Subcutaneous abdominal adipose tissue (tissue), 5 donors: ENCODE data around the gene PSEN1.

ENCODE experiments used
- H3K27ac ChIP-seq: one replicate; pipeline ENCODE4 v1.7.0; 2013; ENCODE audit warnings: low read depth, mild to moderate bottlenecking, inconsistent platforms, low read length, moderate library complexity
- H3K27me3 ChIP-seq, 5 donors: one replicate each; pipeline ENCODE4 v1.7.0; 2013; ENCODE audit warnings: low read length in 5 of 5, inconsistent platforms in 1 of 5; ENCODE audit not compliant: control insufficient read depth in 5 of 5, insufficient read depth in 4 of 5
- H3K36me3 ChIP-seq, 5 donors: one replicate each; pipeline ENCODE4 v1.7.0; 2013; ENCODE audit warnings: low read length in 5 of 5; ENCODE audit not compliant: control insufficient read depth in 5 of 5, insufficient read depth in 5 of 5
- H3K4me1 ChIP-seq, 5 donors: one replicate each; pipeline ENCODE4 v1.7.0; 2013; ENCODE audit warnings: low read length in 5 of 5, mild to moderate bottlenecking in 3 of 5, moderate library complexity in 1 of 5; ENCODE audit not compliant: control insufficient read depth in 5 of 5, insufficient read depth in 5 of 5
- H3K4me3 ChIP-seq, 5 donors: one replicate each; pipeline ENCODE4 v1.7.0; 2013; ENCODE audit warnings: low read length in 5 of 5, low read depth in 1 of 5
- H3K9ac ChIP-seq, 5 donors: one replicate each; pipeline ENCODE4 v1.7.0; 2013; ENCODE audit warnings: low read length in 5 of 5, mild to moderate bottlenecking in 4 of 5, moderate library complexity in 3 of 5
- H3K9me3 ChIP-seq, 5 donors: one replicate each; pipeline ENCODE4 v1.7.0; 2013; ENCODE audit warnings: low read length in 5 of 5; ENCODE audit not compliant: control insufficient read depth in 5 of 5
- donor health status: healthy.
- donor health status: healthy.
- donor health status: healthy.
- donor health status: healthy.
- donor health status: healthy.

Gene PSEN1

DNA sequence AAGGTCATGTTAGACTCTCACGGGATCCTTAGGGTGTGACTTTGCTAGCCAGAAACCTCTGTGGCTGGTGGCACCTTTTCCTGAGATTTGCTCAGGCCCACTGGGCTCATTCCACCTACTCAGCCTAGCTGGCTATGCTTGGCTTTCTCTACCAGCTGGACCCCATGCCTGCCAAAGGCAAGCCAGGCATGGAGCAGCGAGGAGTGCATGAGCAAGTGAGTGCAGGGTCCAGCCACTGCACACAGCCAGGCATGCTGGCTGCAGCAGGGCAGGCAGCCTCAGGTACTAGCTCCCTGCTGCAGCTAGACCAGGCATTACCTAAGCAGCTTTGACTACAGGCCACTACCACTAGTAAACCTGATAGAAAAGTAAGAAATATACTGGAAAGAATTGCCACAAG is 71.3 kb downstream of the PSEN1 start:
- peaks cover 25 to 61% (median 49%) of the 10 kb centered on the region in 5 donors for H3K36me3 ChIP-seq
- H3K4me1 ChIP-seq: no peaks in the 10 kb centered on the region

GRCh38 chr14:73208390-73208789 is 72.1 kb downstream of the PSEN1 start:
- Histone ChIP-seq H3K27ac (no peak overlapping the region), H3K4me1 (no peaks in the 10 kb centered on the region), H3K9me3 (no peaks in the 10 kb centered on the region), H3K4me3 (no peak overlapping the region), H3K27me3 (no peaks in the 10 kb centered on the region), H3K9ac (no peak overlapping the region), H3K36me3 (peaks cover 32 to 66% (median 57%) of the 10 kb centered on the region in 5 donors)

More for the DNA sequence above, 71.3 kb downstream of the PSEN1 start:
- H3K27me3 ChIP-seq: no peaks in the 10 kb centered on the region
- H3K9ac ChIP-seq: no peak overlapping the region
- no peak overlapping the region for H3K4me3 ChIP-seq
- no peaks in the 10 kb centered on the region for H3K9me3 ChIP-seq
- no peak overlapping the region for H3K27ac ChIP-seq

- Histone ChIP-seq H3K9ac (no peak overlapping the region), H3K27ac (no peak overlapping the region), H3K4me3 (no peak overlapping the region), H3K4me1 (no peaks in the 10 kb centered on the region), H3K27me3 (no peaks in the 10 kb centered on the region), H3K36me3 (peaks cover 35 to 69% (median 59%) of the 10 kb centered on the region in 5 donors), H3K9me3 (no peaks in the 10 kb centered on the region)
These were observed 72.5 kb downstream of the PSEN1 start for GRCh38 chr14:73208846-73209245.

DNA sequence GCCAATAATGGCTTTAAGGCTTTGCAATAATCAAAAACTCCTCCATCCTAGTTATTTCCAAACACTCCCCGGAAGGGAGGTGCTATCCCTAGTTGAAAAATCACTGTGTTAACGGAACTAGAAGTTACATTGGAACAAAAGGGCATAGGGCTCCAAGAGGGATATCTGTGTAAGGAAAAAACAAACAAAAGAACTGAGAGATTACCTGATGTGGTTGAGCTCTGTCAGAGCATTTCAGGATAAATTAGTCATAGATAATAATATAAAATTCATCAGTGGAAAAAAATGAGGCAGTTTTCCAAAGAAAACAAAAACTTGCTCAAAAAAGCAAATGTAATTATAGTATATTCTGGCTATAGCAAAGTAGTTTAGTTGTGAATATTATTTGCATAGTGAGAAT is 73.6 kb downstream of the PSEN1 start:
- H3K36me3 ChIP-seq: peaks cover 39 to 73% (median 61%) of the 10 kb centered on the region in 5 donors
- no peak overlapping the region for H3K27ac ChIP-seq
- no peaks in the 10 kb centered on the region for H3K4me1 ChIP-seq
- H3K4me3 ChIP-seq: no peak overlapping the region
- no peaks in the 10 kb centered on the region for H3K27me3 ChIP-seq
- no peaks in the 10 kb centered on the region for H3K9me3 ChIP-seq
- no peak overlapping the region for H3K9ac ChIP-seq

DNA sequence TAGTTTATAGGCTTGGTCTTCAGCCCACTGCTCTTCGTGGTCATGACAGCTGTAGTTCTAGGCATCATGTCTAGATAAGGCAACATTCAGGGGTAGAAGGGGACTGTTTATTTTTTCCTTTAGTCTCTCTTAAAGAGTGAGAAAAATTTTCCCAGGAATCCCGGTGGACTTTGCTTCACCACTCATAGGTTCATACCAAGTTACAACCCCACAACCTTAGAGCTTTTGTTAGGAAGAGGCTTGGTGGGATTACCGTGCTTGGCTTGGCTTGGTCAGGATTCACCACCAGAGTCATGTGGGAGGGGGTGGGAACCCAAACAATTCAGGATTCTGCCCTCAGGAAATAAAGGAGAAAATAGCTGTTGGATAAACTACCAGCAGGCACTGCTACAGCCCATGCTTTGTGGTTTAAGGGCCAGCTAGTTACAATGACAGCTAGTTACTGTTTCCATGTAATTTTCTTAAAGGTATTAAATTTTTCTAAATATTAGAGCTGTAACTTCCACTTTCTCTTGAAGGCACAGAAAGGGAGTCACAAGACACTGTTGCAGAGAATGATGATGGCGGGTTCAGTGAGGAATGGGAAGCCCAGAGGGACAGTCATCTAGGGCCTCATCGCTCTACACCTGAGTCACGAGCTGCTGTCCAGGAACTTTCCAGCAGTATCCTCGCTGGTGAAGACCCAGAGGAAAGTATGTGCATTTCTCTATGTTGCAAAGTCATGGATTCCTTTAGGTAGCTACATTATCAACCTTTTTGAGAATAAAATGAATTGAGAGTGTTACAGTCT is 75.1 kb downstream of the PSEN1 start:
- Histone ChIP-seq H3K9me3 (no peaks in the 10 kb centered on the region), H3K4me3 (no peak overlapping the region), H3K27ac (no peak overlapping the region), H3K27me3 (no peaks in the 10 kb centered on the region), H3K36me3 (peaks cover 30 to 70% (median 63%) of the 10 kb centered on the region in 5 donors), H3K4me1 (no peaks in the 10 kb centered on the region), H3K9ac (no peak overlapping the region)

- Histone ChIP-seq H3K27me3 (no peaks in the 10 kb centered on the region), H3K4me3 (no peak overlapping the region), H3K9ac (no peak overlapping the region), H3K4me1 (peaks cover 0 to 6% (median 0%) of the 10 kb centered on the region in 5 donors), H3K27ac (no peak overlapping the region), H3K9me3 (no peaks in the 10 kb centered on the region), H3K36me3 (peaks cover 41 to 74% (median 61%) of the 10 kb centered on the region in 5 donors)
These were observed 79.7 kb downstream of the PSEN1 start for GRCh38 chr14:73216030-73216429.

GRCh38 chr14:73217411-73217810 is 81.1 kb downstream of the PSEN1 start:
- no peaks in the 10 kb centered on the region for H3K27me3 ChIP-seq
- no peak overlapping the region for H3K4me3 ChIP-seq
- peaks cover 0 to 6% (median 0%) of the 10 kb centered on the region in 5 donors for H3K4me1 ChIP-seq
- peaks cover 43 to 72% (median 58%) of the 10 kb centered on the region in 5 donors for H3K36me3 ChIP-seq
- no peak overlapping the region for H3K9ac ChIP-seq
- peak overlapping the region; percentile 40 for H3K27ac ChIP-seq
- H3K9me3 ChIP-seq: no peaks in the 10 kb centered on the region

GRCh38 chr14:73220061-73220460 is 83.8 kb downstream of the PSEN1 start:
- peaks cover 24 to 59% (median 50%) of the 10 kb centered on the region in 5 donors for H3K36me3 ChIP-seq
- peaks cover 2 to 14% (median 7%) of the 10 kb centered on the region in 5 donors for H3K4me1 ChIP-seq
- H3K9ac ChIP-seq: no peak overlapping the region
- H3K27ac ChIP-seq: no peak overlapping the region
- H3K27me3 ChIP-seq: no peaks in the 10 kb centered on the region
- no peak overlapping the region for H3K4me3 ChIP-seq
- H3K9me3 ChIP-seq: no peaks in the 10 kb centered on the region

GRCh38 chr14:73220634-73221033 is 84.3 kb downstream of the PSEN1 start:
- H3K27me3 ChIP-seq: no peaks in the 10 kb centered on the region
- H3K27ac ChIP-seq: no peak overlapping the region
- H3K9ac ChIP-seq: no peak overlapping the region
- peaks cover 24 to 59% (median 45%) of the 10 kb centered on the region in 5 donors for H3K36me3 ChIP-seq
- H3K4me3 ChIP-seq: no peak overlapping the region
- H3K4me1 ChIP-seq: peaks cover 2 to 14% (median 7%) of the 10 kb centered on the region in 5 donors
- H3K9me3 ChIP-seq: no peaks in the 10 kb centered on the region

GRCh38 chr14:73221945-73222344 is 85.6 kb downstream of the PSEN1 start:
- Histone ChIP-seq H3K4me1 (peaks cover 2 to 14% (median 7%) of the 10 kb centered on the region in 5 donors), H3K36me3 (peaks cover 22 to 53% (median 43%) of the 10 kb centered on the region in 5 donors), H3K4me3 (no peak overlapping the region), H3K9me3 (no peaks in the 10 kb centered on the region), H3K27ac (no peak overlapping the region), H3K9ac (no peak overlapping the region), H3K27me3 (no peaks in the 10 kb centered on the region)
